Ishikawa (cell line): ENCODE measurements around the gene ADNP2.

Source experiments
- CEBPB ChIP-seq: IDR thresholded peaks from 2 replicates; pipeline ENCODE4 v1.6.1; 2012
- CREB1 ChIP-seq: IDR thresholded peaks from 2 replicates; pipeline ENCODE4 v1.6.1; 2012; ENCODE audit warnings: low read depth
- EGR1 ChIP-seq: IDR thresholded peaks from 2 replicates; pipeline ENCODE4 v1.6.1; 2012
- EP300 ChIP-seq: IDR thresholded peaks from 2 replicates; pipeline ENCODE4 v1.6.1; 2012; ENCODE audit warnings: borderline replicate concordance
- FOXM1 ChIP-seq: IDR thresholded peaks from 2 replicates; pipeline ENCODE4 v1.6.1; 2012; ENCODE audit warnings: low read depth, borderline replicate concordance
- NFIC ChIP-seq: IDR thresholded peaks from 2 replicates; pipeline ENCODE4 v1.6.1; 2012
- RAD21 ChIP-seq: IDR thresholded peaks from 2 replicates; pipeline ENCODE4 v1.6.1; 2012; ENCODE audit warnings: low read depth
- TAF1 ChIP-seq: IDR thresholded peaks from 2 replicates; pipeline ENCODE4 v1.6.1; 2012; ENCODE audit warnings: low read depth, mild to moderate bottlenecking
- TCF12 ChIP-seq: IDR thresholded peaks from 2 replicates; pipeline ENCODE4 v1.6.1; 2012; ENCODE audit warnings: low read depth
- TEAD4 ChIP-seq: IDR thresholded peaks from 2 replicates; pipeline ENCODE4 v1.6.1; 2012
- YY1 ChIP-seq: IDR thresholded peaks from 2 replicates; pipeline ENCODE4 v1.6.1; 2012; ENCODE audit warnings: low read depth
- ZBTB7A ChIP-seq: IDR thresholded peaks from 2 replicates; pipeline ENCODE4 v1.6.1; 2012; ENCODE audit warnings: low read depth
- TF ChIP-seq, protein P1 (sequence below): IDR thresholded peaks from 2 replicates; pipeline ENCODE4 v1.6.1; 2012
- TF ChIP-seq, protein P2 (sequence below): IDR thresholded peaks from 2 replicates; pipeline ENCODE4 v1.6.1; 2012; ENCODE audit warnings: low read depth, mild to moderate bottlenecking
- TF ChIP-seq, protein P3 (sequence below): IDR thresholded peaks from 2 replicates; pipeline ENCODE4 v1.6.1; 2012

The ADNP2 gene

DNA sequence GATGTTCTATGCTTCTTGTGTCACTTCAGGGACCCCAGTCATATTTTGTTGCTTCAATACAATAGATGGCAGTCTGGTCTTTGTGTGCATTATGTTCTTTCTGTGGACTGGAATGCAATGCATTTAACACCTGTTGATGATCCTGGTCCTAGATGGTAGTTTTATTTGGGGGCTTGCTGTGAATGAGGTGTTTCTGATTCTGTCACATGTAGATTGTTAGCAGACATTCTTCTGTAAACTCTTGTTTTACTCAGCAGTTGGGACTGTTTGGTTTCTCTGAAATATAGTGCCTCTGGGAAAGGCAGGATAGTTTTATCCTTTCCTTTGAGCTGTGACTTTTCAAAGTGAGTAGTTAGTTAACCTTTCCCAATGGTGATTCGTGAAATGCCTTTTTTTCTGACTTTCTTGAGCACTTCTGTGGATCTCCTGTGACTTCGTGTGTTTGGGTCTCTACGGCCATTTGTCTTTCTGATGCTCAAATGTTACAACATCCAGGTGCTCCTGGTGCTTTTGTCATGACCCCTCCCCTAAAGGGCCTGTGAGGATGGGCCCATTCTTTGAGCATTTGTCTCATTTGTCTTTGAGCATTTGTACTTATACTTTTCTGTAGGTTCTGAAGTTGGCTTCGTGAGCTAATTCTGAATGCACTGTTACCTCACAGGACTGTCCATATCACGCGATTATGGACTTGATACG, 20.8 kb downstream of the ADNP2 start:
- no peak for TF ChIP-seq ZBTB7A
- no peak for TF ChIP-seq EGR1
- no peak for TF ChIP-seq YY1
- no peak for TF ChIP-seq TAF1
- TF ChIP-seq, protein P1, sequence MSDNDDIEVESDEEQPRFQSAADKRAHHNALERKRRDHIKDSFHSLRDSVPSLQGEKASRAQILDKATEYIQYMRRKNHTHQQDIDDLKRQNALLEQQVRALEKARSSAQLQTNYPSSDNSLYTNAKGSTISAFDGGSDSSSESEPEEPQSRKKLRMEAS, result no peak
- no peak for TF ChIP-seq FOXM1
- TF ChIP-seq CEBPB, result no peak

DNA sequence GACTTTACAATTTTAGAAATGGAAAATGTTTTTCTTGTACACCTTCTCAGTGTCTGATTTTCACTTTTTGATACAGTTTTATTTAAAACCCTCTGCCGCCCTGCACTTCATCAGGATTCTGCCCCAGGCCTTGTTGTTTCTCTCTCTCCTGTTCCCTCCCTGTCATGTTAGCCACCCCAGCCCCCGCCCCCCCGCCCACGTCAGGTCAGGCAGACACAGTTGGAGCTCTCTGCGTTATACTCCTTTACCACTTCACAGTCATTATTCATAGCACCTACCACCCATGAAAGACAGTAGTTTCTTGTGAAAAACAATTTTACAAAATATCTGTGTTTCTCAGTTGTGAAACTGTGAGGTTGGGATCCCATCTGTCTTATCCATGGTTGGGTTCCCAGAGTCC, 21.5 kb downstream of the ADNP2 start:
- TF ChIP-seq, protein P2, sequence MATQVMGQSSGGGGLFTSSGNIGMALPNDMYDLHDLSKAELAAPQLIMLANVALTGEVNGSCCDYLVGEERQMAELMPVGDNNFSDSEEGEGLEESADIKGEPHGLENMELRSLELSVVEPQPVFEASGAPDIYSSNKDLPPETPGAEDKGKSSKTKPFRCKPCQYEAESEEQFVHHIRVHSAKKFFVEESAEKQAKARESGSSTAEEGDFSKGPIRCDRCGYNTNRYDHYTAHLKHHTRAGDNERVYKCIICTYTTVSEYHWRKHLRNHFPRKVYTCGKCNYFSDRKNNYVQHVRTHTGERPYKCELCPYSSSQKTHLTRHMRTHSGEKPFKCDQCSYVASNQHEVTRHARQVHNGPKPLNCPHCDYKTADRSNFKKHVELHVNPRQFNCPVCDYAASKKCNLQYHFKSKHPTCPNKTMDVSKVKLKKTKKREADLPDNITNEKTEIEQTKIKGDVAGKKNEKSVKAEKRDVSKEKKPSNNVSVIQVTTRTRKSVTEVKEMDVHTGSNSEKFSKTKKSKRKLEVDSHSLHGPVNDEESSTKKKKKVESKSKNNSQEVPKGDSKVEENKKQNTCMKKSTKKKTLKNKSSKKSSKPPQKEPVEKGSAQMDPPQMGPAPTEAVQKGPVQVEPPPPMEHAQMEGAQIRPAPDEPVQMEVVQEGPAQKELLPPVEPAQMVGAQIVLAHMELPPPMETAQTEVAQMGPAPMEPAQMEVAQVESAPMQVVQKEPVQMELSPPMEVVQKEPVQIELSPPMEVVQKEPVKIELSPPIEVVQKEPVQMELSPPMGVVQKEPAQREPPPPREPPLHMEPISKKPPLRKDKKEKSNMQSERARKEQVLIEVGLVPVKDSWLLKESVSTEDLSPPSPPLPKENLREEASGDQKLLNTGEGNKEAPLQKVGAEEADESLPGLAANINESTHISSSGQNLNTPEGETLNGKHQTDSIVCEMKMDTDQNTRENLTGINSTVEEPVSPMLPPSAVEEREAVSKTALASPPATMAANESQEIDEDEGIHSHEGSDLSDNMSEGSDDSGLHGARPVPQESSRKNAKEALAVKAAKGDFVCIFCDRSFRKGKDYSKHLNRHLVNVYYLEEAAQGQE, result no peak
- TF ChIP-seq YY1 (no peak), RAD21 (no peak), EP300 (no peak), CREB1 (no peak), EGR1 (no peak), CEBPB (no peak), ZBTB7A (no peak), FOXM1 (no peak), NFIC (no peak), TCF12 (no peak), TEAD4 (no peak), TAF1 (no peak)
- TF ChIP-seq, protein P1, result no peak
- TF ChIP-seq, protein P3, sequence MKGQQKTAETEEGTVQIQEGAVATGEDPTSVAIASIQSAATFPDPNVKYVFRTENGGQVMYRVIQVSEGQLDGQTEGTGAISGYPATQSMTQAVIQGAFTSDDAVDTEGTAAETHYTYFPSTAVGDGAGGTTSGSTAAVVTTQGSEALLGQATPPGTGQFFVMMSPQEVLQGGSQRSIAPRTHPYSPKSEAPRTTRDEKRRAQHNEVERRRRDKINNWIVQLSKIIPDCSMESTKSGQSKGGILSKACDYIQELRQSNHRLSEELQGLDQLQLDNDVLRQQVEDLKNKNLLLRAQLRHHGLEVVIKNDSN, result no peak

DNA sequence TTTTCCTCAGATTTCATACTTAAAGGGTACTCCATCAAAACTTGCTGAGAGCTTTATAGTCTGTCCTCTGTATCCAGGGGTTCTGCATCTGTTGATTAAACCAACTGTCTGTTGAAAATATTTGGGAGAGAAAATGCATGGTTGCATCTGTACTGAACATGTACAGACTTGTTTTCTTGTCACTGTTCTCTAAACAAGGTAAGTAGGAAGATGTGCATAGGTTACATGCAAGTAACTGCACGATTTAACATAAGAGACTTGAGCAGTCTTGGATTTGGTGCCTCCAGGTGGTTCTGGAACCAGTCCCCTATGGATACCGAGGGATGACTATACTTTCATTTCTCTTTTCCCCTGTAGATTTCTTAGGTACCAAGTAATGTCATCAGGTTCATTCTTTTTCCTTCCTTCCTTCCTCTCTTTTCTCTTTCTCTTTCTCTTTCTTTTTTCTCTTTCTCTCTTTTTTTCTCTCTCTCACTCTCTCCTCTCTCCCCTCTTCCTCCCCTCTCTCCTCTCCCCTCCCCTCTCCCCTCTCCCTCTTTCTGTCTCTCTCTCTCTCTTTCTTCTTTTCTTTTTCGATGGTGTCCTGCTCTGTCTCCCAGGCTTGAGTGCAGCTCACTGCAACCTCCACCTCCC, 23.2 kb downstream of the ADNP2 start:
- TF ChIP-seq CEBPB (no peak), RAD21 (no peak), EGR1 (no peak), TAF1 (no peak), NFIC (no peak), TCF12 (no peak), YY1 (no peak), TEAD4 (no peak)
- TF ChIP-seq, protein P1, result no peak
- TF ChIP-seq, protein P3, result no peak

DNA sequence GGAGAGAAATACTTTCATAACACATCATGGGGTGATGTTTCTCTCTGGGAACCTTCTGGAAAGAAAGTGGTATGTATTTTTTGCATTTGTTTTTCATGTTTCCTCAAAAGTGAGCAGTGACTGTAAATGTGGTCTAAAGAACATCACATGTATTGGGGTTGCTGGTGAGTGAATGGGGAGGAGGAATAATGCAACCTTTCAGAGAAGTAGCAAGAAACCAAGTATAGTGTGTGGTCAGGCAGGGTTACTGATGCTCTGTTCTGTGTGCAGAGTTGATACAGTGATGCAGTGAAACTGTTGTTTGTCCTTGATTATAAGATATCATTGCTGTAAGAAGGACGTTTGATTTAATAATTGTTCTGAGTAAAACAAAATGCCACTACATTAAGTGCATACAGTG, 24.1 kb downstream of the ADNP2 start:
- TF ChIP-seq CEBPB, result no peak
- TF ChIP-seq NFIC, result no peak
- no peak for TF ChIP-seq ZBTB7A
- TF ChIP-seq, protein P3, result no peak
- no peak for TF ChIP-seq TAF1
- TF ChIP-seq TCF12, result no peak
- TF ChIP-seq YY1, result no peak
- TF ChIP-seq, protein P1, result no peak

DNA sequence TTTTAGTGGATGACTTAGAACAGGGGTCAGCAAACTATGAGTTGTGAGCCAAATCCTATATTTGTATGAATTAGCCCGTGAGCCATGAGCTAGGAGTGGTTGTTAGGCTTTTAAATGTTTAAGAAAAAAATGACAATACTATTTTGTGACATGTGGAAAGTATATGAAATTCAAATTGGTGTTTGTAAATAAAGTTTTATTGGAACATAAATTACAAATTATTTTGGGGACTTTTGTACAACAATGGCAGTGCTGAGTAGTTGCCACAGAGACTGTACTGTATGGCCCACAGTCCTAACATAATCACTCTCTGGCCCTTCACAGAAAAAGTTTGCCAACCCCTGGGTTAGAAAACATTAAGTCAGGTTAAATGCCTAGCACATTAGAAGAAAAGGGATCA, 26.1 kb downstream of the ADNP2 start:
- no peak for TF ChIP-seq EP300
- no peak for TF ChIP-seq TEAD4
- TF ChIP-seq EGR1, result no peak
- TF ChIP-seq, protein P2, result no peak
- no peak for TF ChIP-seq CREB1
- TF ChIP-seq TAF1, result no peak
- TF ChIP-seq, protein P1, result no peak
- TF ChIP-seq, protein P3, result no peak
- no peak for TF ChIP-seq CEBPB
- no peak for TF ChIP-seq TCF12
- TF ChIP-seq FOXM1, result no peak
- TF ChIP-seq YY1, result no peak
- TF ChIP-seq NFIC, result no peak
- TF ChIP-seq ZBTB7A, result no peak
- no peak for TF ChIP-seq RAD21
